HCT116 (cell line): Measurements from ENCODE around the gene SOX6.

ENCODE experiments used
- CTCF ChIP-seq, 3 experiments: fragments of 200-600 bp in 1 of 3; sonication (generic) in 1 of 3; IDR thresholded peaks in 2 of 3; conservative IDR thresholded peaks in 1 of 3; 2 replicates each; pipeline ENCODE4 v1.5.1; 2012 to 2017; ENCODE audit warnings: low read depth in 2 of 3, low read length in 2 of 3, antibody characterized with exemption in 1 of 3, borderline replicate concordance in 1 of 3, control low read depth in 1 of 3, mild to moderate bottlenecking in 1 of 3, mixed read lengths in 1 of 3, mixed run types in 1 of 3, moderate library complexity in 1 of 3; ENCODE audit not compliant: insufficient read depth in 1 of 3
- EZH2 ChIP-seq: fragments of 200-600 bp; sonication (generic); IDR thresholded peaks from 2 replicates; pipeline ENCODE4 v1.6.1; 2017; ENCODE audit warnings: antibody characterized with exemption, mixed run types
- POLR2A ChIP-seq: IDR thresholded peaks from 2 replicates; pipeline ENCODE4 v1.7.0; 2011; ENCODE audit warnings: borderline replicate concordance; ENCODE audit not compliant: insufficient read depth, insufficient read length; ENCODE audit errors: extremely low read depth
- POLR2AphosphoS5 ChIP-seq: IDR thresholded peaks from 2 replicates; pipeline ENCODE4 v1.6.1; 2011; ENCODE audit warnings: mild to moderate bottlenecking, low read depth, low read length, moderate library complexity
- RAD21 ChIP-seq: IDR thresholded peaks from 2 replicates; pipeline ENCODE4 v1.6.1; 2012; ENCODE audit warnings: low read depth, mild to moderate bottlenecking
- SIN3A ChIP-seq: IDR thresholded peaks from 2 replicates; pipeline ENCODE4 v1.6.1; 2012; ENCODE audit warnings: low read depth
- SP1 ChIP-seq: IDR thresholded peaks from 2 replicates; pipeline ENCODE4 v1.6.1; 2012; ENCODE audit warnings: low read depth
- TCF7L2 ChIP-seq: IDR thresholded peaks from 2 replicates; pipeline ENCODE4 v1.7.0; 2011; ENCODE audit warnings: borderline replicate concordance, inconsistent platforms; ENCODE audit not compliant: insufficient read depth, insufficient read length; ENCODE audit errors: extremely low read depth
- ZFX ChIP-seq: fragments of 450-650 bp; IDR thresholded peaks from 2 replicates; pipeline ENCODE4 v1.6.1; 2017
- TF ChIP-seq, protein P1 (sequence below): IDR thresholded peaks from 2 replicates; pipeline ENCODE4 v1.6.1; 2011; ENCODE audit warnings: mild to moderate bottlenecking, low read length, moderate library complexity; ENCODE audit not compliant: insufficient replicate concordance; ENCODE audit errors: extremely low read depth
- TF ChIP-seq, protein P2 (sequence below): IDR thresholded peaks from 2 replicates; pipeline ENCODE4 v1.6.1; 2012; ENCODE audit warnings: low read depth

- no peak for TF ChIP-seq SIN3A
- TF ChIP-seq, protein P1, sequence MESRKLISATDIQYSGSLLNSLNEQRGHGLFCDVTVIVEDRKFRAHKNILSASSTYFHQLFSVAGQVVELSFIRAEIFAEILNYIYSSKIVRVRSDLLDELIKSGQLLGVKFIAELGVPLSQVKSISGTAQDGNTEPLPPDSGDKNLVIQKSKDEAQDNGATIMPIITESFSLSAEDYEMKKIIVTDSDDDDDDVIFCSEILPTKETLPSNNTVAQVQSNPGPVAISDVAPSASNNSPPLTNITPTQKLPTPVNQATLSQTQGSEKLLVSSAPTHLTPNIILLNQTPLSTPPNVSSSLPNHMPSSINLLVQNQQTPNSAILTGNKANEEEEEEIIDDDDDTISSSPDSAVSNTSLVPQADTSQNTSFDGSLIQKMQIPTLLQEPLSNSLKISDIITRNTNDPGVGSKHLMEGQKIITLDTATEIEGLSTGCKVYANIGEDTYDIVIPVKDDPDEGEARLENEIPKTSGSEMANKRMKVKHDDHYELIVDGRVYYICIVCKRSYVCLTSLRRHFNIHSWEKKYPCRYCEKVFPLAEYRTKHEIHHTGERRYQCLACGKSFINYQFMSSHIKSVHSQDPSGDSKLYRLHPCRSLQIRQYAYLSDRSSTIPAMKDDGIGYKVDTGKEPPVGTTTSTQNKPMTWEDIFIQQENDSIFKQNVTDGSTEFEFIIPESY: no peak
- TF ChIP-seq CTCF (IDR thresholded peaks at IDR 0.05 in 2 of 3, conservative IDR thresholded peaks at IDR 0.05 in 1 of 3; ENCODE audit: borderline replicate concordance in 1 of 3, insufficient read depth in 1 of 3, low read depth in 2 of 3, low read length in 2 of 3): no peak
- TF ChIP-seq EZH2: no peak
- no peak for TF ChIP-seq RAD21
- TF ChIP-seq POLR2A: no peak
- no peak for TF ChIP-seq POLR2AphosphoS5
- no peak for TF ChIP-seq SP1
- TF ChIP-seq, protein P2, sequence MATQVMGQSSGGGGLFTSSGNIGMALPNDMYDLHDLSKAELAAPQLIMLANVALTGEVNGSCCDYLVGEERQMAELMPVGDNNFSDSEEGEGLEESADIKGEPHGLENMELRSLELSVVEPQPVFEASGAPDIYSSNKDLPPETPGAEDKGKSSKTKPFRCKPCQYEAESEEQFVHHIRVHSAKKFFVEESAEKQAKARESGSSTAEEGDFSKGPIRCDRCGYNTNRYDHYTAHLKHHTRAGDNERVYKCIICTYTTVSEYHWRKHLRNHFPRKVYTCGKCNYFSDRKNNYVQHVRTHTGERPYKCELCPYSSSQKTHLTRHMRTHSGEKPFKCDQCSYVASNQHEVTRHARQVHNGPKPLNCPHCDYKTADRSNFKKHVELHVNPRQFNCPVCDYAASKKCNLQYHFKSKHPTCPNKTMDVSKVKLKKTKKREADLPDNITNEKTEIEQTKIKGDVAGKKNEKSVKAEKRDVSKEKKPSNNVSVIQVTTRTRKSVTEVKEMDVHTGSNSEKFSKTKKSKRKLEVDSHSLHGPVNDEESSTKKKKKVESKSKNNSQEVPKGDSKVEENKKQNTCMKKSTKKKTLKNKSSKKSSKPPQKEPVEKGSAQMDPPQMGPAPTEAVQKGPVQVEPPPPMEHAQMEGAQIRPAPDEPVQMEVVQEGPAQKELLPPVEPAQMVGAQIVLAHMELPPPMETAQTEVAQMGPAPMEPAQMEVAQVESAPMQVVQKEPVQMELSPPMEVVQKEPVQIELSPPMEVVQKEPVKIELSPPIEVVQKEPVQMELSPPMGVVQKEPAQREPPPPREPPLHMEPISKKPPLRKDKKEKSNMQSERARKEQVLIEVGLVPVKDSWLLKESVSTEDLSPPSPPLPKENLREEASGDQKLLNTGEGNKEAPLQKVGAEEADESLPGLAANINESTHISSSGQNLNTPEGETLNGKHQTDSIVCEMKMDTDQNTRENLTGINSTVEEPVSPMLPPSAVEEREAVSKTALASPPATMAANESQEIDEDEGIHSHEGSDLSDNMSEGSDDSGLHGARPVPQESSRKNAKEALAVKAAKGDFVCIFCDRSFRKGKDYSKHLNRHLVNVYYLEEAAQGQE: no peak
- no peak for TF ChIP-seq TCF7L2
- TF ChIP-seq ZFX: no peak
Observed at GRCh38 chr11:15963266-15963665, 393.1 kb downstream of the SOX6 start.
